Adipose tissue (tissue), 3 donors: ENCODE measurements around the gene GPR3. TPM values are rescaled to one million over a fixed set of nuclear protein-coding genes. Genes with fewer than 3 reads are reported as not detected.
A peak's percentile ranks its signal among the peaks of the same experiment; 100 is the strongest.

Source experiments
- H3K27ac ChIP-seq: one replicate; pipeline ENCODE4 v1.5.1; 2013; ENCODE audit warnings: low read depth, low read length
- WGBS, 3 donors: extraction: QIAGEN DNeasy Blood & Tissue Kit; methylation state at CpG; one replicate each; pipeline ENCODE4 v1.1.7; 2013; 5-methylcytosine and 5-hydroxymethylcytosine counted together
- polyA plus RNA-seq, 3 donors: library from polyadenylated mRNA; stranded (reverse); fragments of 200-250 nt; gene quantifications; one replicate each; pipeline ENCODE4 v1.2.3, GENCODE V29; 2013
- donor health status: healthy with polysubstance abuse.
- donor health status: Bipolar disorder and iron deficiency.
- donor health status: healthy.

The GPR3 gene
- polyA plus RNA-seq, 3 donors, result 0.43 to 1.2 (median 0.94) TPM

DNA sequence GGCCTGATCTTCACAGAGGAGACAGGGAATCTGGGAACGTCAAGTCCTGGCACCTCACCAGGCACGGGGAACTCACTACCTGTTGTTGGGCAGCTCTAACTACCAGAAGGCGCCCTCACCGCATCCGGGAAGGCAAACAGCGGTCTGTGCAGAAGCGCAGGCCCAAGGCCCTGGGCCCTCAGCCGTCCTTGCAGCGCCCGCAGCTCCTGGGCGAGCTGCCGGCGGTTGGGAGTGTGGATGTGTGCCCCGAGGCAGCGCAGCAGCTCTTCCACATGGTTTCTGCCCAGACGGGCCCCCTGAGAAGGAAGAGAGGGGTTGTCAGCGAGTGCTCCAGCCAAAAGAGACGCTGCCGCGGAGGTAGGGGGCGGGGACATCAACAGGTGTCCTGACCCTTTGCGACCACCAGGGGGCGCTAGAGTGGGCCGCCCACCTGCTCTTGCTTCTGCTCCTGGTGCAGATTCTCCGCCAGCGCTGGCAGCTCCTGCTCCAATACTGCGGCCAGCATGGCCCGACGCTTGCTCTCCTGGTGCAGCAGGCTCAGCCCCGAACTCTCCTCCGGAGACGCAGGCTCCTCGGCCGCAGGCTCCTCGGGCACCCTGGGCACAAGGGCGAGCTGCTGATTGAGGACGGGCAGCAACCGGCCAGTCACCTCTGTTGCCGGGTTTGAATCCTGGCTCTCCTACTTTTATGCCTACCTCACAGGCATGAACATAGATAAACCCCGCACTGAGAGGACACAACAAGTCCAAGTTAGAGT, 35.0 kb upstream of the GPR3 start:
- WGBS, 3 donors, result 14 to 40% (median 34%) methylated on average over 40 of the region's 40 CpGs
- H3K27ac ChIP-seq, result no peak overlapping the region

DNA sequence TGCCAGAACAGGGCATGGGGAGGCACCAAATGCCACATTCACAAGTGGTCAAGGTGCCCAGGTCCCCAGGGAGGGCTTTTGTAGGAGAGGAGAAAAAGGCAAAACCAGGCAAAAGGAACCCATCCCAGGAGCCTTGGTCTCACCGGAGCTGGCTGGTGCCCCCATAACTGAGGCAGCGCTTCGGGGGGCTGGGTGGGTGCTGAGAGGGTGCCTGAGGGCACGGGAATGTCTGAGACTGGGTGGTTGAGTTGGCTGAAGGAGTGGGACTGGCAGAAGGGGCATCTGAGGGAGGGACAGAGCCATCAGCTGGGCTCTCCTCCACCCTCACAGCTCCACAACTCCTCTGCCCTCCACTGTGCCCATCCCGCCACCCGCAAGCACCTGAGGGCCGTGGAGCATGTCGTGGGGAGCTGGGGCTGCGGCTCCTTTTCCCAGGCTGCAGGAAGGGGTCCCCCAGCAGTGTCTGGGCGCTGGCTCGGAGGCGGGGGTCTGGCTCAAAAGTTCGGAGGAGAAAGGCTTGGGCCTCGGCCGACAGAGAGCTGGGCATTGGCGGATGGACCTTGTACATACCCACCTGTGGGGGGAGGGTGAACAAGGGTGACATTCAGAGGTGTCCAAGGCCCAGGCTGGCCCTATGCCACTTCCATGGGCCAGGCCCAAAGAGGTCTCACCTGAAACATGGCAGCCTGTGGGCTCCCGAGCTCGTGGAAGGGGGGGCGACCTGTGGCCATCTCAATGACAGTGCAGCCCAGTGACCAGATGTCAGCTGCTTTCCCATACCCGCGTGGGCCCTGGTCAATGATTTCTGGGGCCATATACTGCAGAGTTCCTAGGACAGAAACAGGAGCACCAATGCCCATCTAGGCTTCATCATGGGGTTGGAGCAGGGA, 34.1 kb upstream of the GPR3 start:
- WGBS, 3 donors, result 83 to 95% (median 94%) methylated on average over 19 to 21 of the region's 21 CpGs
- H3K27ac ChIP-seq, result no peak overlapping the region

GRCh38 chr1:27358928-27359313, 33.5 kb upstream of the GPR3 start:
- H3K27ac ChIP-seq, result no peak overlapping the region
- WGBS, 3 donors, result 96 to 99% (median 99%) methylated on average over 5 of the region's 5 CpGs

DNA sequence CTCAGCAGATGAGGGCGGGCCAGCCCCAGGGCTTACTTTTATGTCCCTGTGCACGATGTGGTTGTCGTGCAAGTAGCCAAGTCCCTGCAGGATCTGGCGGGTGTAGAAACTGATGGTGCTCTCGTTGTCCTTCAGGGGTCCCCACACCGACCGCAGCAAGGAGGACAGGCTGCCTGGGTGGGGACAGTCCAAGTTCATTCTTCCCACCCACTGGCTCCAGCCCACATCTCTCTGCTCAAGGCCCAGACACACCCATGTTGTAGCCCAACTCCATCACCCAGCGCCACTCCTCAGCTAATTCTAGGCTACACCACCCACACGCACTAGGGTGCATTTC, 32.6 kb upstream of the GPR3 start:
- 55 to 75% (median 74%) methylated on average over 9 of the region's 9 CpGs for WGBS, 3 donors
- H3K27ac ChIP-seq, result no peak overlapping the region

DNA sequence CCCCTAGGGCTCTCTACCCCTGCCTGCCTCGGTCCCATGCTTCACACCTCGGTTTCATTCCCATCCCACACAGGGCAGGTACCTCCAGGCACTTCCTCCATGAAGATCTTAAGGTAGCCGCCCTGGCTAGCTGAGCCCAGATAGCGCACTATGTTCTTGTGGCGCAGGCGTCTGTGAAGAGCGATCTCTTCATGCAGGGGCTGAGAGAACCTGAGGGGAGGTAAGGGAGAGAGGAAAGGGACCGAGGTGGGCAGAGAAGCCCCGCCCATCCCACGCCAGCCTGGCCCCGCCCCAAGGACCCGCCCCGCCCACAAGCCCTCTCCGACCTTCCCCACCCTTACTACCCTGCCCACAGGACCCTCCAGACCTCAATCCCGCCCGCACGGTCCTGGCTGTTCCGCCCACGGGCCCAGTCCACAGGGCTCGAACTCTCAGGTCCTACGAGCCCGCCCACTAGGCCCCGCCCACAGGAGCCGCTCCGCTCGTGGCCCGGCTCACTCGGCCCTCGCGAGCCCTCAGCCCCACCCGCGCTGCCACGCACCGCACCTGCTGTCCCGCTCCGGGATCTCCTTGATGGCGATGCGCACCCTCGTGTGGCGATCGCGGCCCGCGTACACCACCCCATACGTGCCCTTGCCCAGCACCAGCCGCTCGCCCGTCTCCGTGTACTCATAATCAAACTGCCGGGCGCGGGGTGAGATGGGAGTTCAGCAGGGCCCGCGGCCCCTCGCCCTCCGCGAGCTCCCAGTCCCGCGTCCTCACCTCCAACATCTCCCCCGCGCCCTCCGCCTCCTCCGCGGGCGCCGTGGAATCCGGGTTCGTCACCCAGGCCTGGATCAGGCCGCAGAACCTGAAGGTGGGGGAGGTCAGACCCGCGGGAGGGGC, 32.0 kb upstream of the GPR3 start:
- no peak overlapping the region for H3K27ac ChIP-seq
- 31 to 51% (median 46%) methylated on average over 50 to 71 of the region's 71 CpGs for WGBS, 3 donors

- no peak overlapping the region for H3K27ac ChIP-seq
- WGBS, 3 donors, result 72 to 87% (median 83%) methylated on average over 17 to 21 of the region's 21 CpGs
Measured at GRCh38 chr1:27361044-27361402, 31.4 kb upstream of the GPR3 start.

DNA sequence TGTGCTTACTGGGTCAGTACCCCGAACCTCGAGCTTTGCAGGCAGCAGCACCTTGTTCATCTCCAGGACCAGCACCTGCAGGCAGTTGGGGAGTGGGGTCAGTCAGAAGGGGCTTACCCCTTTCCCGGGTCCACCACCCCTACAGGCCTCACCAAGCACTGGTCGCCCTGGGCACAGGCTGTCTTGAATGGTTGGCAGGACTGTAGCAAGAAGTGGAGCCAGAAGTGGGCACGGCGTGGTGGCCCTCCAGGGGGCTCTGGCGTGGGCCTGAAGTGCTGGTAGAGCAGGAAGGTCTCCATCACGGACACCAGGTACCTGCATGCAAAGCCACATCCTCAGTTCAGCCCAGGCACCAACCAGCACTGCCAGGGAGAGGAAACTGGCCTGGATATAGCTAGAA, 30.9 kb upstream of the GPR3 start:
- 92 to 98% (median 92%) methylated on average over 8 of the region's 8 CpGs for WGBS, 3 donors
- H3K27ac ChIP-seq, result no peak overlapping the region

GRCh38 chr1:27363766-27364695, 28.4 kb upstream of the GPR3 start:
- no peak overlapping the region for H3K27ac ChIP-seq
- 88 to 91% (median 90%) methylated on average over 25 to 26 of the region's 26 CpGs for WGBS, 3 donors

- 69 to 79% (median 74%) methylated on average over 11 of the region's 11 CpGs for WGBS, 3 donors
Measured at GRCh38 chr1:27364696-27365371, 27.6 kb upstream of the GPR3 start.

GRCh38 chr1:27365372-27366112, 26.9 kb upstream of the GPR3 start:
- 2 to 4% (median 3%) methylated on average over 38 to 40 of the region's 40 CpGs for WGBS, 3 donors
- peak overlapping the region; percentile 71 for H3K27ac ChIP-seq

More at GRCh38 chr1:27364696-27365371, 27.6 kb upstream of the GPR3 start:
- H3K27ac ChIP-seq, result no peak overlapping the region

DNA sequence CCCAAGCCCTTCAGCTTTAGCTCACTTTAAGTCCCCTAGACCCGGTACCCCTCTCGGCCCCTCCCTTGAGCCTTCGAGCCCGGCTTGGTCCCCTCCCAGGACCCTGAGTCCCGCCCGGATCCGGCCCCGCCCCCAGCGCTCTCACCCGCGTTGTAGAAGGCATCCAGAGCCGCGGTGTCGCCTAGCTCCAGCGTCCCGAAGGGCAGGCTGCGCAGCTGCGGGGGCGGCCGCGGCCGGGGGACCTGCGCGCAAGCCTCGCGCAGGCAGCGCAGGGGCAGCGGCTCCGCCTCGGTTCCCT, 26.4 kb upstream of the GPR3 start:
- peak overlapping the region; percentile 71 for H3K27ac ChIP-seq
- WGBS, 3 donors, result 0 to 1% (median 0%) methylated on average over 21 to 30 of the region's 30 CpGs

DNA sequence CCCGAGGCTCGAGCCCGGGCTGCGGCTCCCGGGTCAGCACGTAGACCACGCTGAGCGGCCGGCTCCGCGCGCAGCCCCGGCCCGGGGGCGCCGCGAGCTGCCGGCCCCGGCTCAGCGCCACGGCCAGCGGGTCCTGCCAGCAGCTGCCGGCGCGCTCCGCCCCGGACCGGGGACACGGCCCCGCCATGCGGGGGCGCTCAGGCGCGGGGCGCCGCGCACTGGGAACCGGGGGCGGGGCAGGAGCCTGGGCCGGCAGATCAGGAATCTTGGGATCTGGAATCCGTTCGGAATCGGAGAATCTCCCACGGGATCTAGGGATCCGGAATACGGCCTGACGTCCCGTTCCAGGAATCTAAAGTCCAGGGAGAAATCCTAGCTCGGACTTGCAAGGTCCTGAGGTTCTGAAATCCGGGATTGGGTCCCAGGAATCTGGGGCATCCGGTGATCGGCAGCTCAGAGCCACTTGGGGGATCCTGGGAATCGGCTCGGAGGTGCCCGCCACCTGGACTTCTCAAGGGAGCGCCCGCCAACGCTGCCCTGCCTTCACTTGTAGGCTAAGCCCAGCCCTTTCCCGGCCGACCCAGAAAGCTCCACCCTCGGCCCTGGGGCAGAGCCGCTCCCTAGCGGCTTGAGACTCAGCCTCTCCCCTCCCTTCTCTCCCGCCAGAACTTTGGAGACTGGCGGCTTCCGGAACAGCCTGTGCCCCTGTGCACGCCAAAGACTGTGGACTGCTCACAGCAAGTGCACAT, 25.8 kb upstream of the GPR3 start, which contains the start of gene MAP3K6:
Gene MAP3K6 (minus strand): TSS at position 551 of the 749 bp plus-strand sequence. CDS start 364 bp downstream, at position 187.
- 1% methylated on average over 50 to 67 of the region's 67 CpGs for WGBS, 3 donors
- H3K27ac ChIP-seq, result peak within 1 kb of the TSS; percentile 71

DNA sequence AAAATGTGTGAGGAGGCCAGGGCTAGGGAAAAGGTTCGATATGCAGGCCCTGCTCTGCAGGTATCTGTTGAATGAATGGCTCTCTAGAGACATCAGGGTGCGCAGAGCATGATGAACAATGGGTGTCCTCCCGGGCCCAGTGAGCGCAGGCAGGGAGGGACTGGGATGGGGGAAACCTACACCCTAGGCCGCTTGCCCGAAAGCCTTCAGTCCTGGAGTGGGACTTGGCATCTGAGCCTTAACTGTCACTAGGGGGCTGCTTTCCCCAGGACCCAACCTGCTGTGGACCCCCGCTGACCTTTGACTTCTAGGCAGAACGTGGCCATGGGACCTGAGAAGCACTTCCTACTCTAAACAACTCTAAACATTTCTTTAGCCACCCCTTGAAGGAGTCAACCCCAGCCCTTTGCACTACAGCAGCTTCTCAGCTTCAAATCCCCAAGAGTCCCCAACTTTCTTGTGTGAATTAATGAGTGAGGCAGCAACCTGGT, 25.2 kb upstream of the GPR3 start:
- WGBS, 3 donors, result 40 to 49% (median 47%) methylated on average over 8 of the region's 8 CpGs
- peak overlapping the region; percentile 71 for H3K27ac ChIP-seq

DNA sequence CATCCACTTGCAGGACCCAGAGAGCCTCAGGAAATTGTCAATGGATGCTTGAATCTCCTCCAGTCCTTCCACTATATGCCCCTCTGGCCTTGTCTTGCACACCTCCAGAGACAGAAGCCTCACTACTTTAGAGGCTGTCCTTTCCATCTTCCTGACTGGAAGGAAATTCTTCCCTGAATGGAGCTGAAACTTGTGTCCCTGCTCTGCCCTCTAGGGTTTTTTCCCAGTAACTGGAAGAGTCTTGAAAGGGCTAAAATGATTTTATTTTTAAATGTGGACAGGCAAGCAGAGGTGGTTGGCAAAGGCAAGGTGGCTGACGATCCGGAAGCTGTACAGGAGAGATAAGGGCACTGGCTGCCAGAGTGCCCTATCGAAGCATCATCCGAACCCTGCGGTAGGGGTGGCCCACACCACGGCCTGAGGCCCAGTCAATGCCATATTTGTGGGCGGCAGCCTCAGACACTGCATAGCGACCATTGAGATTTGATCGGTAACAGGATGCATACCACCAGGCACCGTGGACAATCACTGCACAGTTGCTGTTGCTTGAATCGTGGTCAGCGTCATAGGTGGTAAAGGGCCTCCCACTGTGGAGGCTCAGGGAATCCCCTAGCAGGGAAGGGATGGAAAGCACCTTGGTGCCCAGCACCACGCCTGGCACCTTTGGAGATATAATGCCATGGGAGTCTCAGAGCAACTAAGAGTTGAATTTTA, 23.4 kb upstream of the GPR3 start:
- no peak overlapping the region for H3K27ac ChIP-seq
- WGBS, 3 donors, result 44 to 66% (median 60%) methylated on average over 13 of the region's 13 CpGs
